ENCODE data around the gene KMT2D. TPM values are rescaled to one million over a fixed set of nuclear protein-coding genes. Genes with fewer than 3 reads are reported as not detected.

KMT2D gene
- total and polyA plus RNA-seq, 2 experiments from 2014 or later: 8.2 to 10.3 TPM

- no peak for TF ChIP-seq EZH2phosphoT487 (IDR thresholded peaks at IDR 0.05; ENCODE audit: insufficient read depth, low read depth)
- no peak for TF ChIP-seq EZH2 (IDR thresholded peaks at IDR 0.05; ENCODE audit: insufficient read depth, poor library complexity, severe bottlenecking)
- no peak overlapping the region for H3K4me2 ChIP-seq (ENCODE audit: unreplicated experiment)
Measured at GRCh38 chr12:49051777-49052438, 8.7 kb downstream of the KMT2D start.

GRCh38 chr12:49051373-49051764 lies 9.2 kb downstream of the KMT2D start:
- WGBS, 2 experiments (ENCODE audit: low coverage in 1 of 2, low lambda C conversion rate in 2 of 2, missing lambda C conversion rate in 2 of 2): 97 to 98% methylated on average over 12 to 18 of the region's 18 CpGs
- Histone ChIP-seq H3K9me2 (ENCODE audit: insufficient read depth) (no peaks in the 10 kb centered on the region), H3K9ac (no peak overlapping the region), H3K4me2 (ENCODE audit: unreplicated experiment) (no peak overlapping the region), H3K27me3 (replicated peaks; ENCODE audit: insufficient read depth) (no peaks in the 10 kb centered on the region), H3F3A (ENCODE audit: insufficient read depth) (peaks cover 1% of the 10 kb centered on the region; the same call in 1 of the 2 replicates), H4K20me1 (ENCODE audit: insufficient read depth) (peaks cover 16% of the 10 kb centered on the region), H3K27ac (no peak overlapping the region), H3K4me3 (no peak overlapping the region), H3K36me3 (ENCODE audit: low read depth) (peaks cover 32% of the 10 kb centered on the region), H3K4me1 (ENCODE audit: insufficient read depth) (peaks cover 14% of the 10 kb centered on the region), H3K79me2 (ENCODE audit: insufficient read depth) (peaks cover 95% of the 10 kb centered on the region), H3K9me3 (ENCODE audit: low read depth) (no peaks in the 10 kb centered on the region), H2AFZ (no peak overlapping the region)
- TF ChIP-seq EZH2phosphoT487 (IDR thresholded peaks at IDR 0.05; ENCODE audit: insufficient read depth, low read depth) (no peak), EZH2 (IDR thresholded peaks at IDR 0.05; ENCODE audit: insufficient read depth, poor library complexity, severe bottlenecking) (no peak)
- in situ Hi-C loops (cut with MboI): no loop called here
- no peak for DNase-seq

More at GRCh38 chr12:49051777-49052438, 8.7 kb downstream of the KMT2D start:
- Histone ChIP-seq H3K36me3 (ENCODE audit: low read depth) (peaks cover 32% of the 10 kb centered on the region), H3K27ac (no peak overlapping the region), H3K4me1 (ENCODE audit: insufficient read depth) (peaks cover 20% of the 10 kb centered on the region), H3K27me3 (replicated peaks; ENCODE audit: insufficient read depth) (no peaks in the 10 kb centered on the region), H3K9me2 (ENCODE audit: insufficient read depth) (no peaks in the 10 kb centered on the region), H2AFZ (no peak overlapping the region), H3K9me3 (ENCODE audit: low read depth) (no peaks in the 10 kb centered on the region), H3K79me2 (ENCODE audit: insufficient read depth) (peaks cover 95% of the 10 kb centered on the region), H3F3A (ENCODE audit: insufficient read depth) (peaks cover 7% of the 10 kb centered on the region; the same call in 1 of the 2 replicates), H3K9ac (no peak overlapping the region), H3K4me3 (no peak overlapping the region), H4K20me1 (ENCODE audit: insufficient read depth) (peaks cover 16% of the 10 kb centered on the region)
- 90 to 91% methylated on average over 16 to 20 of the region's 20 CpGs for WGBS, 2 experiments (ENCODE audit: low coverage in 1 of 2, low lambda C conversion rate in 2 of 2, missing lambda C conversion rate in 2 of 2)
- in situ Hi-C loops (cut with MboI): no loop called here
- no peak for DNase-seq

- WGBS, 2 experiments (ENCODE audit: low coverage in 1 of 2, low lambda C conversion rate in 2 of 2, missing lambda C conversion rate in 2 of 2): 94 to 95% methylated on average over 13 of the region's 13 CpGs
- peaks cover 38% of the 10 kb centered on the region for H3K36me3 ChIP-seq (ENCODE audit: low read depth)
- no peak for DNase-seq
- no peak overlapping the region for H3K4me2 ChIP-seq (ENCODE audit: unreplicated experiment)
- peaks cover 8% of the 10 kb centered on the region for H3K4me1 ChIP-seq (ENCODE audit: insufficient read depth)
- no peaks in the 10 kb centered on the region for H3F3A ChIP-seq (ENCODE audit: insufficient read depth)
- H3K4me3 ChIP-seq: no peak overlapping the region
- H3K9me2 ChIP-seq (ENCODE audit: insufficient read depth): no peaks in the 10 kb centered on the region
- H3K9me3 ChIP-seq (ENCODE audit: low read depth): no peaks in the 10 kb centered on the region
- H3K9ac ChIP-seq: no peak overlapping the region
- peaks cover 90% of the 10 kb centered on the region for H3K79me2 ChIP-seq (ENCODE audit: insufficient read depth)
- peaks cover 14% of the 10 kb centered on the region for H4K20me1 ChIP-seq (ENCODE audit: insufficient read depth)
- TF ChIP-seq EZH2phosphoT487 (IDR thresholded peaks at IDR 0.05; ENCODE audit: insufficient read depth, low read depth) (no peak), EZH2 (IDR thresholded peaks at IDR 0.05; ENCODE audit: insufficient read depth, poor library complexity, severe bottlenecking) (no peak)
- H3K27ac ChIP-seq: no peak overlapping the region
- H3K27me3 ChIP-seq (replicated peaks; ENCODE audit: insufficient read depth): no peaks in the 10 kb centered on the region
- no peak overlapping the region for H2AFZ ChIP-seq
- in situ Hi-C loops (cut with MboI): no loop called here
Measured at GRCh38 chr12:49050507-49051372, 9.9 kb downstream of the KMT2D start.

- Histone ChIP-seq H3K4me1 (ENCODE audit: insufficient read depth) (peaks cover 3% of the 10 kb centered on the region; the same call in 1 of the 2 replicates), H3K9ac (no peak overlapping the region), H3K4me2 (ENCODE audit: unreplicated experiment) (no peak overlapping the region), H3F3A (ENCODE audit: insufficient read depth) (no peaks in the 10 kb centered on the region), H3K27ac (no peak overlapping the region), H3K9me3 (ENCODE audit: low read depth) (no peaks in the 10 kb centered on the region), H2AFZ (no peak overlapping the region), H3K79me2 (ENCODE audit: insufficient read depth) (peaks cover 80% of the 10 kb centered on the region), H4K20me1 (ENCODE audit: insufficient read depth) (peaks cover 3% of the 10 kb centered on the region), H3K36me3 (ENCODE audit: low read depth) (peaks cover 46% of the 10 kb centered on the region), H3K27me3 (replicated peaks; ENCODE audit: insufficient read depth) (no peaks in the 10 kb centered on the region), H3K4me3 (no peak overlapping the region), H3K9me2 (ENCODE audit: insufficient read depth) (no peaks in the 10 kb centered on the region)
- WGBS, 2 experiments (ENCODE audit: low coverage in 1 of 2, low lambda C conversion rate in 2 of 2, missing lambda C conversion rate in 2 of 2): 73 to 74% methylated on average over 20 of the region's 20 CpGs
- in situ Hi-C loops (cut with MboI): no loop called here
- TF ChIP-seq EZH2 (IDR thresholded peaks at IDR 0.05; ENCODE audit: insufficient read depth, poor library complexity, severe bottlenecking) (no peak), EZH2phosphoT487 (IDR thresholded peaks at IDR 0.05; ENCODE audit: insufficient read depth, low read depth) (no peak)
- DNase-seq: peak; percentile 61
Measured at GRCh38 chr12:49049566-49050224, 10.9 kb downstream of the KMT2D start.

Data from GM23248 (cell line).